Large intestine (tissue), 3 donors: ENCODE data around the gene HNRNPUL1. TPM values are rescaled to one million over a fixed set of nuclear protein-coding genes. Genes with fewer than 3 reads are reported as not detected.

ENCODE experiments used
- DNase-seq, 2 donors: peaks; one replicate each; pipeline versions ENCODE4 v3.0.0 to v3.0.0-alpha.2; 2013
- H3K27ac ChIP-seq: one replicate; pipeline ENCODE4 v1.5.1; 2013; ENCODE audit warnings: low read length
- H3K27me3 ChIP-seq: 2 replicates; pipeline ENCODE4 v1.6.1; 2013; ENCODE audit warnings: low read length; ENCODE audit not compliant: control insufficient read depth, insufficient read depth
- H3K36me3 ChIP-seq: 2 replicates; pipeline ENCODE4 v1.6.1; 2013; ENCODE audit warnings: low read length; ENCODE audit not compliant: control insufficient read depth, insufficient read depth
- H3K4me1 ChIP-seq: one replicate; pipeline ENCODE4 v1.6.1; 2013; ENCODE audit warnings: low read length; ENCODE audit not compliant: control insufficient read depth, insufficient read depth
- H3K4me3 ChIP-seq: one replicate; pipeline ENCODE4 v1.5.1; 2013; ENCODE audit warnings: low read length
- H3K9me3 ChIP-seq: one replicate; pipeline ENCODE4 v1.6.1; 2013; ENCODE audit warnings: mild to moderate bottlenecking, low read depth, low read length, moderate library complexity; ENCODE audit not compliant: control insufficient read depth
- WGBS: methylation state at CpG from one replicate; pipeline ENCODE4 v1.1.5; 2013; ENCODE audit warnings: low lambda C conversion rate; ENCODE audit not compliant: insufficient coverage; 5-methylcytosine and 5-hydroxymethylcytosine counted together
- polyA plus RNA-seq: library from polyadenylated mRNA; unstranded; fragments of 120-200 nt; gene quantifications from one replicate; pipeline ENCODE4 v1.2.1, GENCODE V29; 2013

Gene HNRNPUL1
- polyA plus RNA-seq, 1 donor: 142 TPM

DNA sequence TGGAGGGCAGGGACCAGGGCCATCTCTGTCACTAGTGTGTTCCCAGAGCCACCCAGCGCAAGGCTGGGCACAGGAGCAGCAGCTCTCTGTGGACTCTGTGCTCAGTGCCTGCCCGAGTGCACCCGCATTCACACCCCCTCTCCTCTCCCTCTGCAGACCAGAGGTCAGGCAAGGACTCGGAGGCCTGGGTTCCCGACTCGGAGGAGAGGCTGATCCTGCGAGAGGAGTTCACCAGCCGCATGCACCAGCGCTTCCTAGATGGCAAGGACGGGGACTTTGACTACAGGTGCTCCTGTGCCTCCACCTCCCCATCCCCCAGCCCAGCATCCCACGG is 56.0 kb downstream of the HNRNPUL1 start:
- Histone ChIP-seq H3K27ac (no peak overlapping the region), H3K4me3 (no peak overlapping the region), H3K9me3 (no peaks in the 10 kb centered on the region), H3K36me3 (peaks cover 70% of the 10 kb centered on the region), H3K4me1 (peaks cover 14% of the 10 kb centered on the region), H3K27me3 (peaks cover under 1% of the 10 kb centered on the region)
- DNase-seq: no peak
- no CpG with 5 or more reads among the region's 11 CpGs for WGBS

DNA sequence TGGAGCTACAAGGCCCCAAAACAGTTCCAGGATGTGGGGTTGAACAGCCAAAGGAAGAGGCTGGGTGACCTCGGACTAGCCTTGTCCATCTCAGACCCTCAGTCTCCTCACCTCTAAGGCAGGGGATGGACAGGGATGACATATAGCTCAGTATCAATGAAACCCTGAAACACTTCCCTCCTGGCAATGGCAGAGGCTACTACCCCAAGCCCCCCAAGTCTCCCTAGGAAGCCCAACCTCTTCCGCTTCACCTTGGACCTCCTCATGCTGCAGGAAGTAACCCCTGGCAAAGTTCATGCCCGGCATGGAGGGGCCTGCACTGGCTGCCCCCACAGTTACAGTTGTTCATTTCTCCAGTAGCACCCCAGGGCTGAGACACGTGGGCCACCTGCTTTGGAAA is 56.4 kb downstream of the HNRNPUL1 start:
- WGBS: no CpG with 5 or more reads among the region's 4 CpGs
- no peak for DNase-seq
- Histone ChIP-seq H3K4me1 (peaks cover 17% of the 10 kb centered on the region), H3K27ac (no peak overlapping the region), H3K9me3 (peaks cover under 1% of the 10 kb centered on the region), H3K4me3 (no peak overlapping the region), H3K27me3 (peaks cover 4% of the 10 kb centered on the region), H3K36me3 (peaks cover 69% of the 10 kb centered on the region)

DNA sequence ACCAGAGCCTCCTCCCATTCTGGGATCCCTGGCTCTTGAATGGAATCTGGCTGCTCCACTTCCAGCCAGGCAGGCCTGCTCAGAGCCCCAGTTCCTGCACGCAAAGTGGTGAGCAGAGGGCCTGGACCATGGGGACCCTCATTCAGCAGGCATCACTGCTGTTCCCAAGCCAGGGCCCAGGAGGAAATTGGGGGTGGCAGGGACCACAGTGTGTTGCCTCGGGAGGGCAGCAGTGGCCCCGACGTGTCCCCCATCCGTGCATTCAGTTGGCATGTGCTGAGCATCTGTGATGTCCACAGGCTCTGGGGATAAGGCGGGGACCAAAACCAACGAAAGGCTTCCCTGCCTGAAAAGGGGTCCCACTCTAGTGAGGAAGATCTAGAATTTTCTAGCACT is 57.0 kb downstream of the HNRNPUL1 start:
- H3K4me3 ChIP-seq: no peak overlapping the region
- H3K9me3 ChIP-seq: peaks cover 6% of the 10 kb centered on the region
- peaks cover 10% of the 10 kb centered on the region for H3K27me3 ChIP-seq
- no CpG with 5 or more reads among the region's 7 CpGs for WGBS
- peaks cover 65% of the 10 kb centered on the region for H3K36me3 ChIP-seq
- no peak overlapping the region for H3K27ac ChIP-seq
- H3K4me1 ChIP-seq: peaks cover 23% of the 10 kb centered on the region
- no peak for DNase-seq

DNA sequence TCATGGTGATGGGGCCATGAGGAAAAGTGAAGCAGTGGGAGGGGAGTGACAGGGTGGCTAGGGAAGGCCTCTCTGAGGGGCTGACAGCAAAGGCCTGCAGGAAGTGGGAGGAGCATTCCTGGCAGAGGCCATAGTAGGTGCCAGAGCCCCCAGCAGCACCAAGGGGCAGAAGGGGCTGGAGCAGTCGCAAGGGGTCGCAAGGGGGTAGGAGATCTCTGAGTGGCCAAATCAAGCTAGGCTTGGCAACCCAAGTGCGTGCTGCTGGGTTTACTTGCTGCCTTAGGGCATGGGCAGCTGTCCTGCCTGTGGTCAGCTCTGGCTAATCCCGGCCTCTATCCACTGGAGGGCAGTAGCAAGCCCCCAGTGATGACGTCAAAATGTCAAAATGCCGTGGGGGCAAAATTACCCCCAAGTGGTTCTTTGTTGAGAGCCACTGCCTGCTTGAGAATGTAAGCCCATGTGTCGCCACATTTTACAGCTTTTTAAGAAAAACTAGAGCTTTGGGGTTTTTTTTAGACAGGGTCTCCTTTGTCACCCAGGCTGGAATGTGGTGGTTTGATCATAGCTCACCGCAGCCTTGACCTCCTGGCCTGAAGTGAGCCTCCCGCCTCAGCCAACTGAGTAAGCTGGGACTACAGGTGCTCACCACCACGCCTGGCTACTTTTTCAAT is 57.6 kb downstream of the HNRNPUL1 start:
- Histone ChIP-seq H3K27ac (no peak overlapping the region), H3K9me3 (peaks cover 6% of the 10 kb centered on the region), H3K4me1 (peaks cover 27% of the 10 kb centered on the region), H3K36me3 (peaks cover 60% of the 10 kb centered on the region), H3K4me3 (no peak overlapping the region), H3K27me3 (peaks cover 15% of the 10 kb centered on the region)
- DNase-seq: no peak
- no CpG with 5 or more reads among the region's 10 CpGs for WGBS

DNA sequence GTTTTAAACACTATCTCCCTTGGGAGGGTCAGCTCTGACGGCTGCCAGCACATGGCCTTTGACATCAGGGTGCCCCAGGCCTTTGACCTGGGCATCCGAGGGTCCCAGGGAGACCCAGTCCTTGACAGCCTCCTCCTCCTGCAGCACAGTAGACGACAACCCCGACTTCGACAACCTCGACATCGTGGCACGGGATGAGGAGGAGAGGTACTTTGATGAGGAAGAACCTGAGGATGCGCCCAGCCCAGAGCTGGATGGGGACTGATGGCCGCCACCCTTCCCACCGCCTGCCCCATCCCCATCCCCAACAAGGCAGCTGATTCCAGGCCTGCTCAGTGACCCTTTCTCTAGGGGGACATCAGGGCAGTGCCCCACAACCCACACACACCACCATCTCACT is 58.3 kb downstream of the HNRNPUL1 start:
- DNase-seq: no peak
- Histone ChIP-seq H3K27me3 (peaks cover 21% of the 10 kb centered on the region), H3K36me3 (peaks cover 53% of the 10 kb centered on the region), H3K9me3 (peaks cover 6% of the 10 kb centered on the region), H3K4me1 (peaks cover 32% of the 10 kb centered on the region), H3K27ac (no peak overlapping the region), H3K4me3 (no peak overlapping the region)
- no CpG with 5 or more reads among the region's 11 CpGs for WGBS

DNA sequence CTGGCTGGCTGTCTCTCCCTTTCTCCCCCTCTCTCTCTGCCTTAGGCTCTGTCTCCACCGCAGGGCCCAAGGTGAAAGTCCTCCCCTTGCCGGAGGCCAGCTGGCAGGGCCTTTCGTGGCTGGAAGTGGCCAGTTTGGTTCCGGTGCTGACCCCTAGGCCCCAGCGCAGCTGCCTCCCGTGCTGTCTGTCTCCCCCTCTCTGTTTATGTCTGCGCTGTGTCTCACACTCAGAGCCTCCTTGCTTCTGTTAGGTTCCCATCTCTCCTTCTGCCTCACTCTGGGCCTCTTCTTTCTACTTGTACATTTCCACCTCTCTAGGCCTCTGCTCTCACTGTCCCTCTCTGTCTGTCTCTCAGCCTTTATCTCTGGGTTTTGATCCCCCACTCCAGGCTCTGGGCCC is 58.9 kb downstream of the HNRNPUL1 start:
- H3K36me3 ChIP-seq: peaks cover 47% of the 10 kb centered on the region
- no CpG with 5 or more reads among the region's 7 CpGs for WGBS
- DNase-seq: no peak
- H3K4me1 ChIP-seq: peaks cover 38% of the 10 kb centered on the region
- H3K27ac ChIP-seq: no peak overlapping the region
- H3K9me3 ChIP-seq: peaks cover 6% of the 10 kb centered on the region
- H3K27me3 ChIP-seq: peaks cover 25% of the 10 kb centered on the region
- no peak overlapping the region for H3K4me3 ChIP-seq

DNA sequence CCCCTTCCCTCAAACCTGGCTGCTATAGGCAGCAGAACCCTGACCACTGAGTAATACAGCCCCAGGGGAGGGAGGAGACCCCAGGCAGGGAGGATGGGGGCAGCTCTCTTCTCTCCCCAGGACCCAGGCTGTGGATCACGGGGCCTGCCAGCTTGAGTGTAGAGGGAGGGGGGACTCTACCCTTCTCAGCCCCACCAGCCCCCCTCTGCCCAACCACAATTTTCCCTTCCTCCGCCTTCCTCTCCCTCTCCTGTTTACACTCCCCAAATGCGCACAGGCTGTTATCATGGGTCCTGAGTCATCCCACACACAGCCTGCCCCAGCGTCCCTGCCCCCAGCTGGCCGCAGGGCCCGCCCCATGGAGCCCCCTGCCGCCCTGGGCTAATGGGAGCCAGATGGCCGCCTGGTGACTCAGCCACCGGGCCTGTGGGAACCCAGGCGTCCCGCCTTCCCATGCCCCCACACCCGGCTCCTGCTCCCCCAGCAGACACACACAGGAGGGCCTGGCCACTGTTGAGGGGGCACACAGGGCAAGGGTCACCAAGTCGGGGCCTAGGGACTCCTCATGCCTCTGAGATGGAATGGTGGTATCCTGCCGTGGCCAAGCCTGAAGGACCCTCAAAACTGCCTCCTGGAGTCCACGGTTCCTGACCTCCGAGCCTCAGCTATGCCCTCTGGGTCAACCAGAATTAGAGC is 59.4 kb downstream of the HNRNPUL1 start:
- peaks cover 44% of the 10 kb centered on the region for H3K36me3 ChIP-seq
- no peak overlapping the region for H3K27ac ChIP-seq
- WGBS: no CpG with 5 or more reads among the region's 16 CpGs
- peaks cover 6% of the 10 kb centered on the region for H3K9me3 ChIP-seq
- H3K4me3 ChIP-seq: no peak overlapping the region
- peaks cover 40% of the 10 kb centered on the region for H3K4me1 ChIP-seq
- H3K27me3 ChIP-seq: peaks cover 26% of the 10 kb centered on the region
- DNase-seq: no peak

DNA sequence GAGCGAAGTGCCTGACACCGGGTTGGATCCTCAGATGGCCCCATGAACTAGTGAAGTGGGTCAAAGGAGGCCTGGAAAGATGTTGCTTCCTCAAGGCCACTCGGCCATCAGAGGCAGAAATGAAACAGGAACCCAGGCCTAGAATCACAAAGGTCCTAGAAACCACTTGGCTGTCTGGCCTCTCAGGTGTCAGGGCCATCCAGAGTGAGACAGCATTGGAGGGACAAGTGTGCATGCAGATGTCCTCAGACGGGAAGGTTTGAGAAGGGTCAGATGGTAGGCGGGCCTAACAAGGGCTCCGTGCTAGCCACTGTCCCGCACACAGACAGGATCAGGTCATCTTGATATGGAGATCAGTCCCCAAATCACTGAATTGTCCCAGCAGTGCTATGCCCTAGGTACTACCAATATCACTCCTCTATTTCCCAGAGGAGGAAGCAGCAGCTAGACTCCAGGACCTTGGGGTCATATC is 60.1 kb downstream of the HNRNPUL1 start:
- DNase-seq: no peak
- H3K27ac ChIP-seq: no peak overlapping the region
- H3K9me3 ChIP-seq: peaks cover 6% of the 10 kb centered on the region
- H3K27me3 ChIP-seq: peaks cover 26% of the 10 kb centered on the region
- peaks cover 40% of the 10 kb centered on the region for H3K4me1 ChIP-seq
- no CpG with 5 or more reads among the region's 7 CpGs for WGBS
- H3K4me3 ChIP-seq: no peak overlapping the region
- H3K36me3 ChIP-seq: peaks cover 37% of the 10 kb centered on the region

DNA sequence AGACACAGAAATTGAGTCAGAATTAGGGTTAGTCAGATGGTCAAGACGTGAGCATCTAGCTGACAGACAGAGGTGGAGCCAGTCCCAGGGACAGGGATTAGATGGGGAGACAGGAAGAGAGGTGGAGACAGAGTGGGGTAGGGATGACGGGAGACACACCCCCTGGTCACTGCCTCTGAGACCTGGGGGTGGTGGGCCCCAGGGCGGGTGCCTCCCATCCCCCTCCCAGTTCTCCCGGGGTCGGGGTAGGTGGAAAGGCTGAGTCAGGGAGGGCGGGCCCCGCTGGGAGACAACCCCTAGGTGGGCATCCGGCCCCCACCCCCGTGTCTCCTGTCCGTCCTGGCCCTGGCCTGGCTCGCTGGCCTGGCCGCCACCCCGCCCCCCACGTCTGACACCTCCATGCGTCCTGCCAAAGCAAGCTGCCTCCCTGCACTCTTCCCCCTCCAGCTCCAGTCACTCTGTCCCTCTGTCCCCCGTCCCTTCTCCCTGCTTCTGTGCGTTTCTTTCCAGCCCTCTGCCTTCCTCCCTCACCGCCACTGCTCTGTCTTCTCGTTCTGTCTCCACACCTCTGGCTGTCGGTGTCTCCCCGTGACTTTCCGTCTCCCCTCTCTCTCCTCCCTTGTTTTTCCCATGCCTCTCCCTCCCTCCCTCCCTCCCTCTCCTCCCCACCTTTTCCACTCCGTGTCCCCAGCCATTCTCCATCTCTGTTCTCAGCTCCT is 60.9 kb downstream of the HNRNPUL1 start:
- H3K4me3 ChIP-seq: peak overlapping the region; percentile 1
- 2% methylated on average over 6 of the region's 23 CpGs for WGBS

DNA sequence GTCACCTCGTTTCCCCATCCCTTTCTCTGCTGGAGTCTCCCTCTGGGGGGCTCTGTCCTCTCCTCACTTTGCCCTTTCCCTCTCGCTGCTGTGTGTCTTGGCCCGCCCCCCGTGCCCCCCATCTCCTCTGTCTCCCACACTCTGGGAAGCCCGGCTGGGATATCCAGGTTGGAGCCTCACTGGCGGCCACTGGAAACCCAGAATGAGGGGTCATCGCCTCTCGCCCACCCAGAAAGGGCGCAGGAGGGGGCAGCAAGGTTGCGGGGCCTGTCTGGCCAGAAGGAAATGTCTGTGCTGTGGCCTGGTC is 61.4 kb downstream of the HNRNPUL1 start:
- H3K4me1 ChIP-seq: peaks cover 40% of the 10 kb centered on the region
- 0% methylated on average over 1 of the region's 10 CpGs for WGBS

More for the DNA sequence above, 60.9 kb downstream of the HNRNPUL1 start:
- peaks cover 6% of the 10 kb centered on the region for H3K9me3 ChIP-seq
- H3K4me1 ChIP-seq: peaks cover 40% of the 10 kb centered on the region
- peak overlapping the region; percentile 28 for H3K27ac ChIP-seq
- peaks cover 29% of the 10 kb centered on the region for H3K36me3 ChIP-seq
- H3K27me3 ChIP-seq: peaks cover 26% of the 10 kb centered on the region
- DNase-seq: peak in 1 of 2 donors; percentile 47

More for the DNA sequence above, 61.4 kb downstream of the HNRNPUL1 start:
- DNase-seq: no peak
- peak overlapping the region; percentile 28 for H3K27ac ChIP-seq
- peaks cover 28% of the 10 kb centered on the region for H3K27me3 ChIP-seq
- H3K36me3 ChIP-seq: peaks cover 24% of the 10 kb centered on the region
- peak overlapping the region; percentile 21 for H3K4me3 ChIP-seq
- H3K9me3 ChIP-seq: peaks cover 6% of the 10 kb centered on the region
